Osteocyte (in vitro differentiated cells): ENCODE data around the gene SLC6A12. TPM values are rescaled to one million over a fixed set of nuclear protein-coding genes. Genes with fewer than 3 reads are reported as not detected.
"Not testable (repeated sequence)": the region's sequence is repeated elsewhere in the genome, so short reads cannot be mapped to it uniquely, and the experiment has no call there.

Experiments used
- DNase-seq: peaks from one replicate; pipeline ENCODE4 v3.0.0; 2021; ENCODE audit warnings: mixed read lengths; ENCODE audit not compliant: unreplicated experiment; ENCODE audit errors: extremely low spot score
- H3K27ac Mint-ChIP-seq: one replicate; pipeline ENCODE4 v1.8.0; 2021; ENCODE audit warnings: mild to moderate bottlenecking, mixed read lengths; ENCODE audit not compliant: unreplicated experiment
- H3K27me3 Mint-ChIP-seq: one replicate; pipeline ENCODE4 v1.8.0; 2021; ENCODE audit warnings: mixed read lengths; ENCODE audit not compliant: unreplicated experiment
- H3K36me3 Mint-ChIP-seq: one replicate; pipeline ENCODE4 v1.8.0; 2021; ENCODE audit warnings: mixed read lengths; ENCODE audit not compliant: unreplicated experiment
- H3K4me1 Mint-ChIP-seq: one replicate; pipeline ENCODE4 v1.8.0; 2021; ENCODE audit warnings: mixed read lengths; ENCODE audit not compliant: unreplicated experiment
- H3K4me3 Mint-ChIP-seq: one replicate; pipeline ENCODE4 v1.8.0; 2021; ENCODE audit warnings: mild to moderate bottlenecking, moderate library complexity, mixed read lengths; ENCODE audit not compliant: unreplicated experiment
- H3K9me3 Mint-ChIP-seq: one replicate; pipeline ENCODE4 v1.8.0; 2021; ENCODE audit warnings: mixed read lengths; ENCODE audit not compliant: unreplicated experiment
- CTCF ChIP-seq: fragments of 200-600 bp; sonication (generic); IDR thresholded peaks from 2 replicates; pipeline ENCODE4 v1.5.0; 2021; ENCODE audit warnings: antibody characterized with exemption, mild to moderate bottlenecking, moderate library complexity
- total RNA-seq: library from RNA; stranded (reverse); gene quantifications from 2 replicates; pipeline ENCODE4 v1.2.1, GENCODE V29; 2021

Gene SLC6A12
- total RNA-seq, 1 donor from 2014 or later: not detected

GRCh38 chr12:240566-240965, 26.6 kb upstream of the SLC6A12 start:
- no peaks in the 10 kb centered on the region for H3K36me3 Mint-ChIP-seq
- no peak for TF ChIP-seq CTCF
- H3K27ac Mint-ChIP-seq: no peak overlapping the region
- no peak overlapping the region for H3K4me3 Mint-ChIP-seq
- peaks cover 5% of the 10 kb centered on the region for H3K9me3 Mint-ChIP-seq
- peaks cover 15% of the 10 kb centered on the region for H3K27me3 Mint-ChIP-seq
- peak; percentile 56 for DNase-seq
- H3K4me1 Mint-ChIP-seq: no peaks in the 10 kb centered on the region

- peaks cover 9% of the 10 kb centered on the region for H3K27me3 Mint-ChIP-seq
- H3K9me3 Mint-ChIP-seq: peaks cover 9% of the 10 kb centered on the region
- peak; percentile 44 for DNase-seq
- no peak overlapping the region for H3K4me3 Mint-ChIP-seq
- H3K4me1 Mint-ChIP-seq: no peaks in the 10 kb centered on the region
- no peaks in the 10 kb centered on the region for H3K36me3 Mint-ChIP-seq
- no peak overlapping the region for H3K27ac Mint-ChIP-seq
- no peak for TF ChIP-seq CTCF
Observed at GRCh38 chr12:238736-239398, 24.9 kb upstream of the SLC6A12 start.

- H3K27me3 Mint-ChIP-seq: peaks cover 4% of the 10 kb centered on the region
Observed at GRCh38 chr12:238116-238515, 24.2 kb upstream of the SLC6A12 start.

GRCh38 chr12:237026-237815, 23.3 kb upstream of the SLC6A12 start:
- Mint-ChIP-seq H3K36me3 (no peaks in the 10 kb centered on the region), H3K27ac (no peak overlapping the region), H3K27me3 (peaks cover 3% of the 10 kb centered on the region), H3K4me1 (no peaks in the 10 kb centered on the region), H3K9me3 (peaks cover 9% of the 10 kb centered on the region), H3K4me3 (no peak overlapping the region)
- peak; percentile 78 for DNase-seq
- TF ChIP-seq CTCF: no peak

More at GRCh38 chr12:238116-238515, 24.2 kb upstream of the SLC6A12 start:
- Mint-ChIP-seq H3K36me3 (no peaks in the 10 kb centered on the region), H3K27ac (no peak overlapping the region), H3K4me3 (no peak overlapping the region), H3K9me3 (peaks cover 9% of the 10 kb centered on the region), H3K4me1 (no peaks in the 10 kb centered on the region)
- TF ChIP-seq CTCF: no peak
- peak; percentile 15 for DNase-seq

GRCh38 chr12:236445-236844, 22.5 kb upstream of the SLC6A12 start:
- no peak for TF ChIP-seq CTCF
- Mint-ChIP-seq H3K9me3 (peaks cover 9% of the 10 kb centered on the region), H3K27ac (no peak overlapping the region), H3K4me1 (no peaks in the 10 kb centered on the region), H3K4me3 (no peak overlapping the region), H3K36me3 (no peaks in the 10 kb centered on the region), H3K27me3 (peaks cover 8% of the 10 kb centered on the region)
- peak; percentile 34 for DNase-seq

- not testable (repeated sequence) for H3K4me3 Mint-ChIP-seq, H3K27ac Mint-ChIP-seq, H3K36me3 Mint-ChIP-seq, H3K9me3 Mint-ChIP-seq, H3K4me1 Mint-ChIP-seq
- peaks cover 13% of the 10 kb centered on the region for H3K27me3 Mint-ChIP-seq
- peak; percentile 13 for DNase-seq
Observed at GRCh38 chr12:235967-236366, 22.0 kb upstream of the SLC6A12 start.
